Kidney (tissue), 22 donors: Measurements from ENCODE around the gene BANF1. TPM values are rescaled to one million over a fixed set of nuclear protein-coding genes. Genes with fewer than 3 reads are reported as not detected.

Source experiments
- DNase-seq, 5 donors: peaks; one replicate each; pipeline ENCODE4 v3.0.0-alpha.2; 2013 to 2020
- FAIRE-seq: peaks from 2 replicates; lab custom pipeline; 2012; peaks lifted over from hg19 to GRCh38; lab: Jason Lieb, UNC
- H3K27ac ChIP-seq, 2 donors: one replicate each; pipeline ENCODE4 v1.7.0; 2013; ENCODE audit warnings: low read depth in 2 of 2, low read length in 2 of 2, inconsistent platforms in 1 of 2
- H3K27me3 ChIP-seq: one replicate; pipeline ENCODE4 v1.7.1; 2013; ENCODE audit warnings: low read length, inconsistent platforms; ENCODE audit not compliant: control insufficient read depth, insufficient read depth
- H3K36me3 ChIP-seq, 3 donors: one replicate each; pipeline versions ENCODE4 v1.7.0 to v1.7.1; 2013; ENCODE audit warnings: low read length in 3 of 3, control low read depth in 1 of 3, inconsistent platforms in 1 of 3; ENCODE audit not compliant: insufficient read depth in 3 of 3, control insufficient read depth in 2 of 3
- H3K4me1 ChIP-seq, 3 donors: one replicate each; pipeline versions ENCODE4 v1.7.0 to v1.7.1; 2013; ENCODE audit warnings: low read length in 3 of 3, inconsistent platforms in 1 of 3, low read depth in 1 of 3; ENCODE audit not compliant: control insufficient read depth in 2 of 3, insufficient read depth in 2 of 3
- H3K4me3 ChIP-seq, 3 donors: one replicate each; pipeline versions ENCODE4 v1.7.0 to v1.8.1; 2013; ENCODE audit warnings: low read length in 3 of 3, control low read depth in 1 of 3, inconsistent platforms in 1 of 3
- H3K9ac ChIP-seq, 3 donors: one replicate each; pipeline versions ENCODE4 v1.7.0 to v1.7.1; 2013; ENCODE audit warnings: low read length in 3 of 3, control low read depth in 1 of 3, inconsistent platforms in 1 of 3
- H3K9me3 ChIP-seq, 3 donors: one replicate each; pipeline versions ENCODE4 v1.7.0 to v1.7.1; 2013; ENCODE audit warnings: low read length in 3 of 3, control low read depth in 1 of 3, inconsistent platforms in 1 of 3; ENCODE audit not compliant: control insufficient read depth in 2 of 3, insufficient read depth in 1 of 3
- intact Hi-C: fragments of 100-400 bp; cut with DNase I; formaldehyde crosslinking; loops from one replicate; pipeline ENCODE4 v1.11.1; 2022
- long read RNA-seq, 10 donors: library from polyadenylated mRNA in 1 of 10; unstranded in 1 of 10; transcript quantifications; one replicate each; pipeline ENCODE4 v2.0.0 and lab custom pipeline, GENCODE V29; 2021 to 2026
- polyA plus RNA-seq: library from polyadenylated mRNA; stranded (reverse); fragments of 350-450 nt; fragmentation: Illumina TruSeq; extraction: RNeasy Lipid Tissue Mini Kit (QIAGEN cat#74804); gene quantifications from one replicate; pipeline ENCODE4 v1.2.3, GENCODE V29; 2014; ENCODE audit warnings: low read depth, low replicate concordance; ENCODE audit not compliant: insufficient read depth
- total RNA-seq: library from RNA; stranded (reverse); fragmentation: NEBNext Ultra II Directional; extraction: Animal tissue kit (Norgen Biotek cat#: 25700); gene quantifications from one replicate; pipeline ENCODE4 v1.2.1, GENCODE V29; 2021
- TF ChIP-seq, protein P1 (sequence below): IDR thresholded peaks from 3 replicates; pipeline ENCODE4 v1.5.1; 2012; ENCODE audit warnings: mild to moderate bottlenecking, moderate library complexity, borderline replicate concordance; ENCODE audit not compliant: insufficient read depth; ENCODE audit errors: extremely low read depth
- donor health status: control.
- donor health status: control.
- donor health status: control.
- donor health status: control.
- donor health status: control.
- donor health status: DM: yes; HTN: yes; CAD: no.
- donor health status: Normal renal cell carcinoma (clear cell type).

BANF1 gene, protein sequence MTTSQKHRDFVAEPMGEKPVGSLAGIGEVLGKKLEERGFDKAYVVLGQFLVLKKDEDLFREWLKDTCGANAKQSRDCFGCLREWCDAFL
- total RNA-seq (181 TPM), polyA plus RNA-seq (186 TPM)
- long read RNA-seq, donor 1, transcript BANF1-202 (3 exons, 946 nt) = minor isoform, 8 of 142 reads
- long read RNA-seq, donor 1, transcript BANF1-201 (3 exons, 1,155 nt) = major isoform, 100 of 142 reads
- long read RNA-seq, donor 1, partial matches to known transcripts = 23 of 142 reads
- long read RNA-seq, donor 1, other reads (novel, unspliced or antisense) = 6 of 142 reads
- long read RNA-seq, donor 2, transcript BANF1-202 (3 exons, 946 nt) = minor isoform, 8 of 136 reads
- long read RNA-seq, donor 2, transcript BANF1-201 (3 exons, 1,155 nt) = major isoform, 95 of 136 reads
- long read RNA-seq, donor 2, partial matches to known transcripts = 33 of 136 reads
- long read RNA-seq, donor 2, other reads (novel, unspliced or antisense) = 0 of 136 reads
- long read RNA-seq, donor 3, transcript BANF1-201 (3 exons, 1,155 nt) = major isoform, 144 of 185 reads
- long read RNA-seq, donor 3, transcript BANF1-202 (3 exons, 946 nt) = minor isoform, 13 of 185 reads
- long read RNA-seq, donor 3, partial matches to known transcripts = 24 of 185 reads
- long read RNA-seq, donor 3, other reads (novel, unspliced or antisense) = 0 of 185 reads
- long read RNA-seq, donor 4, transcript BANF1-201 (3 exons, 1,155 nt) = major isoform, 82 of 98 reads
- long read RNA-seq, donor 4, transcript BANF1-202 (3 exons, 946 nt) = minor isoform, 7 of 98 reads
- long read RNA-seq, donor 4, partial matches to known transcripts = 5 of 98 reads
- long read RNA-seq, donor 4, other reads (novel, unspliced or antisense) = 0 of 98 reads
- long read RNA-seq, donor 5, transcript BANF1-201 (3 exons, 1,155 nt) = major isoform, 11 of 13 reads
- long read RNA-seq, donor 5, partial matches to known transcripts = 0 of 13 reads
- long read RNA-seq, donor 5, other reads (novel, unspliced or antisense) = 0 of 13 reads
- long read RNA-seq, donor 6, transcript BANF1-202 (3 exons, 946 nt) = minor isoform, 13 of 298 reads
- long read RNA-seq, donor 6, transcript BANF1-201 (3 exons, 1,155 nt) = major isoform, 238 of 298 reads
- long read RNA-seq, donor 6, partial matches to known transcripts = 44 of 298 reads
- long read RNA-seq, donor 6, other reads (novel, unspliced or antisense) = 0 of 298 reads
- long read RNA-seq, donor 7, transcript BANF1-201 (3 exons, 1,155 nt) = major isoform, 34 of 45 reads
- long read RNA-seq, donor 7, partial matches to known transcripts = 4 of 45 reads
- long read RNA-seq, donor 7, other reads (novel, unspliced or antisense) = 3 of 45 reads
- long read RNA-seq, donor 8, transcript BANF1-202 (3 exons, 946 nt) = minor isoform, 8 of 134 reads
- long read RNA-seq, donor 8, transcript BANF1-201 (3 exons, 1,155 nt) = major isoform, 102 of 134 reads
- long read RNA-seq, donor 8, partial matches to known transcripts = 18 of 134 reads
- long read RNA-seq, donor 8, other reads (novel, unspliced or antisense) = 0 of 134 reads
- long read RNA-seq, donor 9, transcript BANF1-201 (3 exons, 1,155 nt) = major isoform, 51 of 69 reads
- long read RNA-seq, donor 9, partial matches to known transcripts = 12 of 69 reads
- long read RNA-seq, donor 9, other reads (novel, unspliced or antisense) = 0 of 69 reads
- long read RNA-seq, donor 10, transcript BANF1-202 (3 exons, 946 nt) = minor isoform, 6 of 115 reads
- long read RNA-seq, donor 10, transcript BANF1-201 (3 exons, 1,155 nt) = major isoform, 85 of 115 reads
- long read RNA-seq, donor 10, partial matches to known transcripts = 24 of 115 reads
- long read RNA-seq, donor 10, other reads (novel, unspliced or antisense) = 0 of 115 reads

DNA sequence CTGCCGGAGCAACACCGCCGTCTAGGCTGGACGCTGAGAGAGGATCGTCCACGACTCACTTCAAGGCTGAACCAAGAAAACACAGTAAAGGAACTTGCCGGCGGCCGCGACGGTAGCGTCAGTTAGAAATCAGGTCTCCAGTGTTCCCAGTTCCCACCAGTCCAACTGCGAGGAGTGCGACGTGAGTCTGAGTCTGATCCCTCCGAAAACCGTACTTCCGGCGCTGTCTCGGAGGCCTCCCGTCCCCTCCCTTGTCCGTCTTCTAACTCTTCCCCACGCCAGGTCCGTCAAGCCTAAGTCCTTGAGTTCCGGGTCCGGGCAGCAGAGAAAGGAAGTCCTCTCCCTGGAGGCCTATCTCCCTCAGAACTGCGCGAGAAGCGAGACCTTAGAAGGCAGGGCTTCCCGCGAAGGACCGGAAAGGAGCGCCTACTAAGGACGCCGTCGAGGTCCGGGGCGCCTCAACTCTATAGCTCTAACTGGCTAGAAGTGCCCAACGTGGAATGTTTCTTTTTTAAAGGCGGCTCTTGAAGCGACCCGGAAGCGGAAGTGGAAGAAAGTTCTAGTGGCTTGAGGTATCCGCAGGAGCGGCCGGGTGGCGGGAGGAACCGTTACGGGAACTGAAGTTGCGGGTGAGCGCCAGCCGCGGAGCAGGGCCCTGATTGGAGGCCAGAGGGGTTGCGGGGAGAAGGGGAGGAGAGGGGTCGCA is at the start of gene BANF1, which contains the start of gene EIF1AD:
TSS of gene BANF1 (plus strand) at position 562 of the 706 bp plus-strand sequence. CDS start 748 bp downstream, outside the sequence.
TSS of gene EIF1AD (minus strand) at position 216 of the 706 bp plus-strand sequence. CDS start 1,768 bp downstream, outside the sequence.
- peak within 1 kb of the TSS; percentile 95 to 99 for H3K27ac ChIP-seq
- no peaks in the 10 kb centered on the region for H3K27me3 ChIP-seq
- no peaks in the 10 kb centered on the region for H3K9me3 ChIP-seq
- FAIRE-seq (no peak), DNase-seq (peak; percentile 95 to 99 (median 95))
- TF ChIP-seq, protein P1, sequence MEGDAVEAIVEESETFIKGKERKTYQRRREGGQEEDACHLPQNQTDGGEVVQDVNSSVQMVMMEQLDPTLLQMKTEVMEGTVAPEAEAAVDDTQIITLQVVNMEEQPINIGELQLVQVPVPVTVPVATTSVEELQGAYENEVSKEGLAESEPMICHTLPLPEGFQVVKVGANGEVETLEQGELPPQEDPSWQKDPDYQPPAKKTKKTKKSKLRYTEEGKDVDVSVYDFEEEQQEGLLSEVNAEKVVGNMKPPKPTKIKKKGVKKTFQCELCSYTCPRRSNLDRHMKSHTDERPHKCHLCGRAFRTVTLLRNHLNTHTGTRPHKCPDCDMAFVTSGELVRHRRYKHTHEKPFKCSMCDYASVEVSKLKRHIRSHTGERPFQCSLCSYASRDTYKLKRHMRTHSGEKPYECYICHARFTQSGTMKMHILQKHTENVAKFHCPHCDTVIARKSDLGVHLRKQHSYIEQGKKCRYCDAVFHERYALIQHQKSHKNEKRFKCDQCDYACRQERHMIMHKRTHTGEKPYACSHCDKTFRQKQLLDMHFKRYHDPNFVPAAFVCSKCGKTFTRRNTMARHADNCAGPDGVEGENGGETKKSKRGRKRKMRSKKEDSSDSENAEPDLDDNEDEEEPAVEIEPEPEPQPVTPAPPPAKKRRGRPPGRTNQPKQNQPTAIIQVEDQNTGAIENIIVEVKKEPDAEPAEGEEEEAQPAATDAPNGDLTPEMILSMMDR = no peak
- peaks cover 0 to 10% (median 0%) of the 10 kb centered on the region in 3 donors for H3K4me1 ChIP-seq
- peak within 1 kb of the TSS; percentile 97 to 100 (median 99) for H3K4me3 ChIP-seq
- intact Hi-C loops = no loop called here
- peaks cover 11 to 39% (median 32%) of the 10 kb centered on the region in 3 donors for H3K36me3 ChIP-seq
- H3K9ac ChIP-seq = peak within 1 kb of the TSS; percentile 81 to 99 (median 99)

DNA sequence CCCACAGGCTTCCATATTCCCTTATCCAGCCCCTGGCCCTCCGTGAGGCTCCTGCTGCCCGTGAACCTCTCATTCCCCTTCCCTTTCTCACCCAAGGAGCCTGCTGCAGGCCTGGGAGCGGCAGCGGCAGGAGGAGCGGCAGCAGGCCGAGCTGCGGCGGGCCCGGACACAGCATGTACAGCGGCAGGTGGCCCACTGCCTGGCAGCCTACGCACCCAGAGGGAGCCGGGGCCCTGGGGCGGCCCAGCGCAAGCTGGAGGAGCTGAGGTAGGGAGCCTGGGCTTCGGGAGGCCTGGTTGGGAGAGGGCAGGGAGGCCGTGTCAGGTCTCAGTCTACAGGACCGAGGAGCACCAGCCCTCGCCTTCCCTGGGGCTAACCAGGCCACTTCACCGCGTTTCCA is 48.8 kb upstream of the BANF1 start:
- Histone ChIP-seq H3K27ac (no peak overlapping the region), H3K4me1 (no peaks in the 10 kb centered on the region), H3K27me3 (no peaks in the 10 kb centered on the region), H3K4me3 (no peak overlapping the region), H3K9ac (no peak overlapping the region), H3K36me3 (no peaks in the 10 kb centered on the region), H3K9me3 (no peaks in the 10 kb centered on the region)
- TF ChIP-seq, protein P1 = no peak
- FAIRE-seq (no peak), DNase-seq (peak in 1 of 5 donors; percentile 68)
- intact Hi-C loops = no loop called here
